Thymus (tissue), 11 donors: ENCODE results near the gene UTP11. TPM values are rescaled to one million over a fixed set of nuclear protein-coding genes. Genes with fewer than 3 reads are reported as not detected.

ENCODE experiments used
- DNase-seq, 9 donors: peaks; one replicate each; pipeline ENCODE4 v3.0.0-alpha.2; 2013; ENCODE audit warnings: low spot score in 9 of 9, low read depth in 6 of 9, missing footprints in 1 of 9
- H3K27ac ChIP-seq, 2 donors: one replicate each; pipeline ENCODE4 v1.5.1; 2013; ENCODE audit warnings: control low read depth in 1 of 2, low read depth in 1 of 2, low read length in 1 of 2, mild to moderate bottlenecking in 1 of 2, moderate library complexity in 1 of 2
- H3K27me3 ChIP-seq, 2 donors: one replicate each; pipeline ENCODE4 v1.5.1; 2013; ENCODE audit warnings: low read length in 1 of 2; ENCODE audit not compliant: control insufficient read depth in 2 of 2, insufficient read depth in 1 of 2
- H3K36me3 ChIP-seq, 2 donors: one replicate each; pipeline ENCODE4 v1.5.1; 2013; ENCODE audit warnings: low read length in 1 of 2, mild to moderate bottlenecking in 1 of 2, moderate library complexity in 1 of 2; ENCODE audit not compliant: control insufficient read depth in 2 of 2, insufficient read depth in 2 of 2
- H3K4me1 ChIP-seq, 2 donors: one replicate each; pipeline ENCODE4 v1.5.1; 2013; ENCODE audit warnings: low read length in 2 of 2; ENCODE audit not compliant: control insufficient read depth in 2 of 2, insufficient read depth in 2 of 2
- H3K4me3 ChIP-seq, 2 donors: one replicate each; pipeline ENCODE4 v1.5.1; 2013; ENCODE audit warnings: low read length in 2 of 2, control low read depth in 1 of 2, mild to moderate bottlenecking in 1 of 2
- H3K9me3 ChIP-seq, 2 donors: one replicate each; pipeline ENCODE4 v1.5.1; 2013; ENCODE audit warnings: low read length in 1 of 2, mild to moderate bottlenecking in 1 of 2; ENCODE audit not compliant: control insufficient read depth in 2 of 2, insufficient read depth in 1 of 2
- WGBS: extraction: QIAGEN DNeasy Blood & Tissue Kit; methylation state at CpG from one replicate; pipeline ENCODE4 v1.1.7; 2013; 5-methylcytosine and 5-hydroxymethylcytosine counted together
- polyA plus RNA-seq: library from polyadenylated mRNA; stranded (reverse); fragments of 200-250 nt; gene quantifications from one replicate; pipeline ENCODE4 v1.2.3, GENCODE V29; 2013
- total RNA-seq: library from RNA; stranded (reverse); fragments of 120-200 nt; gene quantifications from one replicate; pipeline ENCODE4 v1.2.4, GENCODE V29; 2013
- donor health status: healthy.

Gene UTP11
- total and polyA plus RNA-seq, 2 donors: 30.3 to 36.6 TPM

DNA sequence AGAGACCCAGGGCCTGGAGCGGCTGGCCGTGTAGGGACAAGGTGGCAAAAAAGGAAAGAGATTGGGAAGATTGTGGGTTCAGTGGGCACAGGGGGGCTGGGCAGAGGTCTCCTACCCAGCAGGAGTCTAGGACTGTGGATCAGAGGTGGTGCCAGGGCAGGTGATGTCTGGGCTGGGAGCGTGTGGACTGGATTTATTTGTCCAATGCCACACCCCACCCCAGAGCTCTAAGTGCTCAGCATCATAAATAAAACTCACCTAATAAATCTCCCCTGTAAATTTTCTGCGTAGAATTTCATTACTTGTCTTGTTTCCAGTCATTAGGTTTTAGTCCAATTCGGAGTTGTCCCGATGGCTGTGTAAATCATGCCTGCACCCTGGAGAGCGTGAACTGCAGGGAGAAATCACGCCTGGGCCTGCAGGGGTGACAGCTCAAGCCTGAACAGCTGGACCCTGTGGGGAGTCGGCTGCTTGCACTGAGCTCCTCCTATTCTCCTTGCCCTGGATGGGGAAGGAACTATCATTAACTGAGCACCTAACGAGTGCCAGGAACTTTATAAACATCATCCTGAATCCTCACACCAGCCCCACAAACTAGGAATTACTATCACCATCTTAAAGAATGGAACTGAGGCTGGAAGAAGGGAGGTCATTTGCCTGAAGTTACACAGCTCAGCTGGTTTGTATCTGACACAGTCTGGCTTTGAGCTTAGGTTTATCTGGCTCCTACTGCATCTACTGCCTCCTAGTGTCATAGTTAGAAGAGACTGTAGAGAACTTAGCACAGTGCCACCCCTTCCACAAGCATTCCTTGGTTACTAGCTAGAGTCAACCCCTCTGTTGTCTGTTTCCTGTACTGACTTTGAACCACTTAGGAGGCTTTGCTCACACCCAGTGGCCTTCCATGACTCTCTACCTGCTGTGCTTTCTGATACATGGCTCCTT is 59.0 kb downstream of the UTP11 start:
- Histone ChIP-seq H3K4me1 (no peaks in the 10 kb centered on the region), H3K4me3 (no peak overlapping the region), H3K36me3 (no peaks in the 10 kb centered on the region), H3K27me3 (peaks cover 6 to 27% of the 10 kb centered on the region in 2 donors), H3K9me3 (no peaks in the 10 kb centered on the region), H3K27ac (no peak overlapping the region)
- WGBS: 83% methylated on average over 10 of the region's 10 CpGs
- DNase-seq: peak in 1 of 9 donors; percentile 4

DNA sequence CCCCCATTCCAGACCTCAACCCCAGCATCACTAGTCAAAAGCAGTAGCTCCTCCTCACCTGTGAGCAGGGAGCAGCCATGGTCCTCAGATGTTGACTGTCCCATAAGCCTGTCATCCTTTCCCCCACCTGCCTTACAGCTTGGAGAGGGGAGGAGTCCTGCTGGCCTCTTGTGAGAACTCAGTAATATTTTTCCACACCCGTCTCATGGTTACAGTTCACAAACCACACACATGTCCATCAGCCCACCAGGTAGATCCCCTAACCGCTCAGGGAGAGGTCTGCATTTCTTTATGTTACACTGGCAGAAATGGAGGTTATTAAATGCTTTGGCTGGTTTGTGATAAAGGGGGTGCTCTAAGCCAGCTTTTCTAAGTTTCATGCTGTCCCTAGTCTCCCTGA is 60.3 kb downstream of the UTP11 start:
- no peaks in the 10 kb centered on the region for H3K36me3 ChIP-seq
- no peaks in the 10 kb centered on the region for H3K9me3 ChIP-seq
- no peak overlapping the region for H3K4me3 ChIP-seq
- no peaks in the 10 kb centered on the region for H3K4me1 ChIP-seq
- WGBS: 87% methylated on average over 2 of the region's 2 CpGs
- H3K27me3 ChIP-seq: peaks cover 6 to 23% of the 10 kb centered on the region in 2 donors
- H3K27ac ChIP-seq: no peak overlapping the region
- DNase-seq: no peak

DNA sequence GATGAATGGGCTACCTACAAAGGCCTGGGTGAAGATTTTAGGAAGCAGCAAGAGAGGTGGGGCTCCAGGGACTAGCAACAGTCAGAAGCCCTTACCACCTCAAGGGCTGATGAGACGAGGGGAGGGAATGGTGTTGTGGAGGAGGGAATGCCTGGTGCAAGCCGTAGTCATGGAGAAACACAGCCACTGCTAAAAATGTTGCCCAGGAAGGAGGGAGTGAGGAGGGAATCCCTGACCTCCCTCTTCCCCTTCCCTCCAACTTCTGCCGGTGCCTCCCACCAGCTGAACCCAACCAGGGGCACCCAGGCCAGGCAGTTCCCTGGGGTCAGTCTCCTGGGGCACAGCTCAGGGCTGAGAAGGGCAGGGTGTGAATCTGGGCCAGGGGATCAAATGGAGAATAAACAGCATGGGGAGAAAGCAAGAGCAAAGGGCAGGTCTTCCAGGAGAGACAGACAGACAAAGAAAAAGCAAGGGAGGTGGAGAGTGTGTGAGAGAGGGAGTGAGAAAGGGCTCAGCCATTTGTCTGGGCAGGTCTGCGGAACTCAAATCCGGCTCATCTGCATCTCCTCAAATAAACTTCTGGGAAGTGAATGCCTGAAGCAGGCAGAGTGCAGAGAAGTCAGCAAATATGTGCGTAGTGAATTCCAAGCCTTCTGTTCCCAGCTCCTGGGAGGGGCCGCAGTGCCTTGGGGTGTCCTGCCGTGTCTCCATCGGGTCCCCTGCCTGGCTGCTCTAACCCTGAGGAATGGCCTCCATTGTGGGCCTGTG is 61.2 kb downstream of the UTP11 start:
- peaks cover 2 to 14% of the 10 kb centered on the region in 2 donors for H3K27me3 ChIP-seq

DNA sequence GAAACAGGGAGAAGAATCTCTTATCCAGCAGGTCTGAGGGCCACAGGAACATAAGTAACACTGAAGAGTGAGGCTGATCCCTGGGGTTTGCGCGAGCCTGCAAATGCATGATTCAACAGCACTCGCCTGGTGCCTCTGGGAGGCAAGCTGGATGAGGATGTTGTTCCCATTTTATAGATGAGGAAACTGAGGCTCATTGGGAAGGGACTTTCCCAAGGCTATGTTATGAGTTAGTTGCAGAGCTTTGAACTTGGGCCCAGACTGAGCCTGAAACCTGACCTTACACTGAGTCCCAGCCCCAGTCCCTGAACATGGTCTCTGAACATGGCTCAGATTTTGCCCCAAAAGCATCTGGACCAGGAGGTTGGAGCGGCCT is 61.8 kb downstream of the UTP11 start:
- no peaks in the 10 kb centered on the region for H3K4me1 ChIP-seq
- H3K27ac ChIP-seq: no peak overlapping the region

More for the DNA sequence above, 61.2 kb downstream of the UTP11 start:
- DNase-seq: no peak
- H3K4me1 ChIP-seq: no peaks in the 10 kb centered on the region
- no peaks in the 10 kb centered on the region for H3K36me3 ChIP-seq
- H3K4me3 ChIP-seq: no peak overlapping the region
- WGBS: 79% methylated on average over 9 of the region's 9 CpGs
- H3K27ac ChIP-seq: no peak overlapping the region
- no peaks in the 10 kb centered on the region for H3K9me3 ChIP-seq

More for the DNA sequence above, 61.8 kb downstream of the UTP11 start:
- H3K27me3 ChIP-seq: peaks cover 2 to 11% of the 10 kb centered on the region in 2 donors
- DNase-seq: no peak
- H3K9me3 ChIP-seq: no peaks in the 10 kb centered on the region
- no peak overlapping the region for H3K4me3 ChIP-seq
- H3K36me3 ChIP-seq: no peaks in the 10 kb centered on the region
- 93% methylated on average over 4 of the region's 4 CpGs for WGBS

Other genes starting within 250 kb of the UTP11 start
- gene EPHA10, start 247.6 kb upstream of the UTP11 start, total RNA-seq: 0.14 TPM
- 0.32 TPM for gene EPHA10, start 247.6 kb upstream of the UTP11 start, polyA plus RNA-seq
- gene MANEAL, start 218.9 kb upstream of the UTP11 start, total RNA-seq: 1.5 TPM
- 1.8 TPM for gene MANEAL, start 218.9 kb upstream of the UTP11 start, polyA plus RNA-seq
- 27.1 TPM for gene C1orf122, start 204.9 kb upstream of the UTP11 start, total RNA-seq
- 33.0 TPM for gene C1orf122, start 204.9 kb upstream of the UTP11 start, polyA plus RNA-seq
- gene YRDC, start 204.5 kb upstream of the UTP11 start, total RNA-seq: 12.2 TPM
- gene YRDC, start 204.5 kb upstream of the UTP11 start, polyA plus RNA-seq: 13.3 TPM
- 1.2 TPM for gene MTF1, start 153.1 kb upstream of the UTP11 start, total RNA-seq
- gene MTF1, start 153.1 kb upstream of the UTP11 start, polyA plus RNA-seq: 3.1 TPM
- gene INPP5B, start 65.7 kb upstream of the UTP11 start, total RNA-seq: 23.1 TPM
- 24.8 TPM for gene INPP5B, start 65.7 kb upstream of the UTP11 start, polyA plus RNA-seq
- 81.6 TPM for gene SF3A3, start 22.7 kb upstream of the UTP11 start, total RNA-seq
- gene SF3A3, start 22.7 kb upstream of the UTP11 start, polyA plus RNA-seq: 26.8 TPM
- gene FHL3, start 7.2 kb upstream of the UTP11 start, total RNA-seq: 4.0 TPM
- gene FHL3, start 7.2 kb upstream of the UTP11 start, polyA plus RNA-seq: 18.7 TPM
- 0.09 TPM for gene POU3F1, start 34.1 kb downstream of the UTP11 start, total RNA-seq
- gene POU3F1, start 34.1 kb downstream of the UTP11 start, polyA plus RNA-seq: 0.30 TPM